ENCODE results near the gene GALNT9. TPM values are rescaled to one million over a fixed set of nuclear protein-coding genes. Genes with fewer than 3 reads are reported as not detected.
"Not testable (repeated sequence)": the region's sequence is repeated elsewhere in the genome, so short reads cannot be mapped to it uniquely, and the experiment has no call there.

GALNT9 gene
- total RNA-seq, 1 donor from 2014 or later: not detected

DNA sequence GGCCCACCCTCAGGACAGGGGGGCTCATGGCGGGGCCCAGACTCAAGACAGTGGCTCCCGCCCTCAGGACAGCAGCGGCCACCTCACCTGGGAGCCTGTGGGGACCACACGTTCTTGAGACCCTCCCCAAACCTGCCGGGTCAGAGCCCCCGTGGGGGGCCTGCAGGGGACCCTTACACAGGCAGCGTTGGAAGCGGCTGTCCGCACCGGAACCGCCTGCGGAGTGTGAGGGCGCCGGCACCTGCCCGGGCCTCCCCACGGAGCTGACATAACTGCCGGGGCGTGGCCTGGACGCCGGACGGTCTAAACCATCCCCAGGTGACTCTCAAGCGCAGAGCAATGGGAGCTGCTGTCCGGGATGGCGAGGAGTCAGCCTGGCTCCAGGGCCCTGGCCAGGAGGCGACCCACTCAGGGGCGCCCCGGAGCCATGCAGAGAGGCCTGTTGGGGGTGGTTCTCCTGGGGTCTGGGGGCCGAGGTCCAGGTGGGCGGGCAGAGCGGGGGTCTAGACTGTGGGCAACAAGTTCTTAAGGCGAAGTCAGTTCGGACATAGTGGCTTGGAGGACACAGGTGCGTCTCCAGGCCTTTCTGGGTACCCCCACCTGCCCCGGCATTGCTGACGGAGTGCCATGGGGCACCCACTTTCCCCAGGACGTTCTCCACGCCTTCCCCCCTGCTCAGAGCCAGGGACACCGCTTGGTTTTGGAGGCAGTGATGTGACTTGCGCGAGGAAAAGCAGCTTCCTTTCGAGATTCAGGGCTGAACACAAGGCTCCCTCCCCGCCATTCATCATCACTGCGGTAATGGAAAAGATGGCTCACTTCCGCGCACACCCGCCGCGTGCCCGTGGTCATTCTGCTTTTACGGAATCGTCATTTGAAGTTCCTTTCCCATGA is 23.2 kb downstream of the GALNT9 start:
- H3K27ac ChIP-seq (replicated peaks): no peak overlapping the region
- intact Hi-C loops (cut with micrococcal nuclease): no loop called here
- peaks cover 40% of the 10 kb centered on the region for H3K27me3 ChIP-seq (ENCODE audit: low read depth)
- TF ChIP-seq, protein P1, sequence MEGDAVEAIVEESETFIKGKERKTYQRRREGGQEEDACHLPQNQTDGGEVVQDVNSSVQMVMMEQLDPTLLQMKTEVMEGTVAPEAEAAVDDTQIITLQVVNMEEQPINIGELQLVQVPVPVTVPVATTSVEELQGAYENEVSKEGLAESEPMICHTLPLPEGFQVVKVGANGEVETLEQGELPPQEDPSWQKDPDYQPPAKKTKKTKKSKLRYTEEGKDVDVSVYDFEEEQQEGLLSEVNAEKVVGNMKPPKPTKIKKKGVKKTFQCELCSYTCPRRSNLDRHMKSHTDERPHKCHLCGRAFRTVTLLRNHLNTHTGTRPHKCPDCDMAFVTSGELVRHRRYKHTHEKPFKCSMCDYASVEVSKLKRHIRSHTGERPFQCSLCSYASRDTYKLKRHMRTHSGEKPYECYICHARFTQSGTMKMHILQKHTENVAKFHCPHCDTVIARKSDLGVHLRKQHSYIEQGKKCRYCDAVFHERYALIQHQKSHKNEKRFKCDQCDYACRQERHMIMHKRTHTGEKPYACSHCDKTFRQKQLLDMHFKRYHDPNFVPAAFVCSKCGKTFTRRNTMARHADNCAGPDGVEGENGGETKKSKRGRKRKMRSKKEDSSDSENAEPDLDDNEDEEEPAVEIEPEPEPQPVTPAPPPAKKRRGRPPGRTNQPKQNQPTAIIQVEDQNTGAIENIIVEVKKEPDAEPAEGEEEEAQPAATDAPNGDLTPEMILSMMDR (IDR thresholded peaks at IDR 0.05; ENCODE audit: borderline replicate concordance): no peak
- H3K36me3 ChIP-seq: no peaks in the 10 kb centered on the region
- no peak for DNase-seq
- no peaks in the 10 kb centered on the region for H3K4me1 ChIP-seq
- H3K4me3 ChIP-seq: no peak overlapping the region
- H3K9me3 ChIP-seq (replicated peaks): peaks cover 19% of the 10 kb centered on the region

DNA sequence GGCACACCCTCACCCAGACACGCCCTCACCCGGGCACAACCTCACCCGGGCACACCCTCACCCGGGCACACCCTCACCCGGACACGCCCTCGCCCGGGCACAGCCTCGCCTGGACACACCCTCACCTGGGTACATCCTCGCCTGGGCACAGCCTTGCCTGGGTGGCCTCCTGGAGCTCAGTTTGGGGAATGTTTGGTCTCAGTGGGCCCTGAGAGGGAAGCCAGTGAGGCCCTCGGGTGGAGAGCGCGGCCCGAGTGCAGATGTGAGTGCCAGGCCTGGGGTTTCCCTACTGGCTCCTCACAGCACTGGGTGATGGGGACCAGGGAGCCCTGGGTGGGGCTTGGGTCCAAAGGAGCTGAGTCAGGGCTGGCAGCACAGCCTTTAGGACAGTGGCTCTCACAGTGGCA is 23.8 kb downstream of the GALNT9 start:
- Histone ChIP-seq H3K4me1 (no peaks in the 10 kb centered on the region), H3K36me3 (no peaks in the 10 kb centered on the region), H3K9me3 (replicated peaks) (peaks cover 12% of the 10 kb centered on the region), H3K4me3 (no peak overlapping the region), H3K27ac (replicated peaks) (no peak overlapping the region), H3K27me3 (ENCODE audit: low read depth) (peaks cover 39% of the 10 kb centered on the region)
- no peak for DNase-seq
- intact Hi-C loops (cut with micrococcal nuclease): no loop called here
- TF ChIP-seq, protein P1 (IDR thresholded peaks at IDR 0.05; ENCODE audit: borderline replicate concordance): no peak

DNA sequence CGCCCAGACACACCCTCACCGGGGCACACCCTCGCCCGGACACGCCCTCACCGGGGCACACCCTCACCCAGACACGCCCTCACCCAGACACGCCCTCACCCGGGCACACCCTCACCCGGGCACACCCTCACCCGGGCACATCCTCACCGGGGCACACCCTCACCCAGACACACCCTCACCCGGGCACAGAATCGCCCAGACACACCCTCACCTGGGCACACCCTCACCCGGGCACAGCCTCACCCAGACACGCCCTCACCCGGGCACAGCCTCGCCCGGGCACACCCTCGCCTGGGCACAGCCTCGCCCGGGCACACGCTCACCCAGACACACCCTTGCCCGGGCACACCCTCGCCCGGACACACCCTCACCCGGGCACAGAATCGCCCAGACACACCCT is 24.5 kb downstream of the GALNT9 start:
- H3K4me3 ChIP-seq; H3K4me1 ChIP-seq; H3K36me3 ChIP-seq; intact Hi-C loops (cut with micrococcal nuclease); H3K27ac ChIP-seq (replicated peaks); DNase-seq; H3K9me3 ChIP-seq (replicated peaks): not testable (repeated sequence)
- H3K27me3 ChIP-seq (ENCODE audit: low read depth): peaks cover 32% of the 10 kb centered on the region

DNA sequence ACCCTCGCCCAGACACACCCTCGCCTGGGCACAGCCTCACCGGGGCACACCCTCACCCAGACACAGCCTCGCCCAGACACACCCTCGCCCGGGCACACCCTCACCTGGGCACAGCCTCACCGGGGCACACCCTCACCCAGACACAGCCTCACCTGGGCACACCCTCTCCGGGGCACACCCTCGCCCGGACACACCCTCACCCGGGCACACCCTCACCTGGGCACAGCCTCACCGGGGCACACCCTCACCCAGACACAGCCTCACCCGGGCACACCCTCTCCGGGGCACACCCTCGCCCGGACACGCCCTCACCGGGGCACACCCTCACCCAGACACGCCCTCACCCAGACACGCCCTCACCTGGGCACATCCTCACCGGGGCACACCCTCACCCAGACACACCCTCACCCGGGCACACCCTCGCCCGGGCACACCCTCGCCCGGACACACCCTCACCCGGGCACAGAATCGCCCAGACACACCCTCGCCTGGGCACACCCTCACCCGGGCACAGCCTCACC is 25.5 kb downstream of the GALNT9 start:
- peaks cover 23% of the 10 kb centered on the region for H3K27me3 ChIP-seq (ENCODE audit: low read depth)
- H3K4me1 ChIP-seq; intact Hi-C loops (cut with micrococcal nuclease): not testable (repeated sequence)

DNA sequence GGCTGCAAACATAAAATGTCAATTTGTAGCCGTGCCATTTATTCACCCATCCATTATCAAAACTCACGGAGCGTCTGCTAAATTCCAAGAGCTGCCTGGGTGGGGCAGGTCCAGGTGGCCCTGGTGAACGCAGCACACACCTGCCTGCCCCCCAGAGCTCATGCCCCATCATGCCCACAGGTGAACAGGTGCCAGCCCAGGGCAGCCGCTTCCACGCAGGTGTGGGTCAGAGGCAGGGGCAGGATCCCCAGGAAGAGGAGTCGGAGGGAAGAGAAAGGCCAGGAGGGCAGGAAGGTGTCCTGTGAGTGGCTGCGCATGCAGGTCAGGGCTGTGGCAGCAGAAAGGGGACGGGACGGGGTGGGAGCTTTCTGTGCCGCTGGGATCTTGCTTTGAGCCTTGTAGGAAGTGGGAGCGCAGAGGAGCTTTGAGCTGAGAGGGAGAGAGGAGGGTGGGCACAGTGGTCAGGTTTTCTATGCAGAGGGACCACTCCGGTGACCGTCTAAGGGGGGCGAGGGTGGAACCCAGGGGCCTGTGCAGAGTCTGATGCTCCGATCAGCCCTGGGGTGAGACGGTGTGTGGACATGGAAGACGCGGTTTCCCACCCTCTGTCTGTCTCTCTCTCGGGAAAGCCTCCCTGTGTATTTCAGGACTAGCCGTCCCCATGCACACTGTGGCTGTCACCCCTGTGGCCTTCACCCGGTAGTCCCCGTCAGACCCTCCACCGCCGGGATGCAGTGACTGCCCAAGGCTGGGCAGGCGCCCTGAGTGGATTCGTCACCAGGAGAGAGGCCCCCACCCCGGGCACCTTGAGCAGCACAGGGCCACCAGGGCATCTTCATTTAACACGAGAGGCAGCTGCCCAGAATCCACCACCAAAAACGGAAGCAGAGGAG is 26.7 kb downstream of the GALNT9 start:
- H3K27me3 ChIP-seq (ENCODE audit: low read depth): peaks cover 19% of the 10 kb centered on the region
- intact Hi-C loops (cut with micrococcal nuclease): no loop called here

More for the DNA sequence above, 25.5 kb downstream of the GALNT9 start:
- DNase-seq; H3K36me3 ChIP-seq; H3K4me3 ChIP-seq; H3K27ac ChIP-seq (replicated peaks); H3K9me3 ChIP-seq (replicated peaks): not testable (repeated sequence)

More for the DNA sequence above, 26.7 kb downstream of the GALNT9 start:
- Histone ChIP-seq H3K9me3 (replicated peaks) (no peaks in the 10 kb centered on the region), H3K4me1 (no peaks in the 10 kb centered on the region), H3K27ac (replicated peaks) (no peak overlapping the region), H3K36me3 (no peaks in the 10 kb centered on the region), H3K4me3 (no peak overlapping the region)
- DNase-seq: no peak
- TF ChIP-seq, protein P1 (IDR thresholded peaks at IDR 0.05; ENCODE audit: borderline replicate concordance): no peak

Data from left ventricle myocardium inferior (tissue), 1 donor.